ENCODE data around the gene SIGLEC6. TPM values are rescaled to one million over a fixed set of nuclear protein-coding genes. Genes with fewer than 3 reads are reported as not detected.

SIGLEC6 gene
- total RNA-seq, 1 experiment from 2014 or later, result not detected

- Histone ChIP-seq H3K79me2 (ENCODE audit: insufficient read depth, low read length) (no peaks in the 10 kb centered on the region), H3K36me3 (ENCODE audit: control insufficient read depth in 1 of 2, insufficient read depth in 2 of 2, low read length in 2 of 2) (no peaks in the 10 kb centered on the region), H2AFZ (ENCODE audit: low read depth, low read length, poor library complexity, severe bottlenecking) (no peak overlapping the region), H3K4me3 (replicated peaks in 1 of 2; ENCODE audit: low read depth in 1 of 2, low read length in 2 of 2) (no peak overlapping the region), H4K20me1 (ENCODE audit: insufficient read depth) (no peaks in the 10 kb centered on the region), H3K4me1 (ENCODE audit: control insufficient read depth in 1 of 2, insufficient read depth in 2 of 2, low read length in 2 of 2) (no peaks in the 10 kb centered on the region), H3K27ac (ENCODE audit: low read depth, low read length) (no peak overlapping the region), H3K9me2 (ENCODE audit: insufficient read depth) (no peaks in the 10 kb centered on the region), H3K27me3 (ENCODE audit: insufficient read depth, low read length) (peaks cover 39% of the 10 kb centered on the region), H3K9ac (ENCODE audit: low read length) (no peak overlapping the region), H3K9me3 (ENCODE audit: control insufficient read depth in 1 of 2, insufficient read depth in 1 of 2, low read depth in 1 of 2, low read length in 2 of 2) (no peaks in the 10 kb centered on the region), H3K4me2 (ENCODE audit: low read length) (no peak overlapping the region)
- no TSS peak for BruUV-seq (replicated peaks)
- no peak for DNase-seq (ENCODE audit: low read depth, low spot score)
- POLR2A ChIA-PET, result no interaction called here
- no peak for ATAC-seq
- RAD21 ChIA-PET (ENCODE audit: low non-redundant PET in 1 of 2, low total read pairs in 2 of 2, uncharacterized antibody in 2 of 2, unreplicated experiment in 2 of 2), result no interaction called here
- intact Hi-C loops (cut with micrococcal nuclease), result loop anchor here (5.0 kb wide), 1 partner anchor 130 kb away; no protein-coding TSS in a partner anchor
- no peak for TF ChIP-seq SRF (IDR thresholded peaks at IDR 0.05; ENCODE audit: low read depth)
- TF ChIP-seq ZNF274 (IDR thresholded peaks at IDR 0.05; ENCODE audit: low read depth, low read length), result no peak
- no peak for TF ChIP-seq MAX (IDR thresholded peaks at IDR 0.05)
- TF ChIP-seq, protein P1, sequence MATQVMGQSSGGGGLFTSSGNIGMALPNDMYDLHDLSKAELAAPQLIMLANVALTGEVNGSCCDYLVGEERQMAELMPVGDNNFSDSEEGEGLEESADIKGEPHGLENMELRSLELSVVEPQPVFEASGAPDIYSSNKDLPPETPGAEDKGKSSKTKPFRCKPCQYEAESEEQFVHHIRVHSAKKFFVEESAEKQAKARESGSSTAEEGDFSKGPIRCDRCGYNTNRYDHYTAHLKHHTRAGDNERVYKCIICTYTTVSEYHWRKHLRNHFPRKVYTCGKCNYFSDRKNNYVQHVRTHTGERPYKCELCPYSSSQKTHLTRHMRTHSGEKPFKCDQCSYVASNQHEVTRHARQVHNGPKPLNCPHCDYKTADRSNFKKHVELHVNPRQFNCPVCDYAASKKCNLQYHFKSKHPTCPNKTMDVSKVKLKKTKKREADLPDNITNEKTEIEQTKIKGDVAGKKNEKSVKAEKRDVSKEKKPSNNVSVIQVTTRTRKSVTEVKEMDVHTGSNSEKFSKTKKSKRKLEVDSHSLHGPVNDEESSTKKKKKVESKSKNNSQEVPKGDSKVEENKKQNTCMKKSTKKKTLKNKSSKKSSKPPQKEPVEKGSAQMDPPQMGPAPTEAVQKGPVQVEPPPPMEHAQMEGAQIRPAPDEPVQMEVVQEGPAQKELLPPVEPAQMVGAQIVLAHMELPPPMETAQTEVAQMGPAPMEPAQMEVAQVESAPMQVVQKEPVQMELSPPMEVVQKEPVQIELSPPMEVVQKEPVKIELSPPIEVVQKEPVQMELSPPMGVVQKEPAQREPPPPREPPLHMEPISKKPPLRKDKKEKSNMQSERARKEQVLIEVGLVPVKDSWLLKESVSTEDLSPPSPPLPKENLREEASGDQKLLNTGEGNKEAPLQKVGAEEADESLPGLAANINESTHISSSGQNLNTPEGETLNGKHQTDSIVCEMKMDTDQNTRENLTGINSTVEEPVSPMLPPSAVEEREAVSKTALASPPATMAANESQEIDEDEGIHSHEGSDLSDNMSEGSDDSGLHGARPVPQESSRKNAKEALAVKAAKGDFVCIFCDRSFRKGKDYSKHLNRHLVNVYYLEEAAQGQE (IDR thresholded peaks at IDR 0.05; ENCODE audit: low read depth), result no peak
- no peak for TF ChIP-seq FOSL1 (IDR thresholded peaks at IDR 0.05; ENCODE audit: low read depth)
- TF ChIP-seq POLR2AphosphoS5 (IDR thresholded peaks at IDR 0.05; ENCODE audit: low read depth, low read length), result no peak
- no peak for TF ChIP-seq JUND (IDR thresholded peaks at IDR 0.05)
- no peak for TF ChIP-seq CEBPB (IDR thresholded peaks at IDR 0.05; ENCODE audit: low read depth)
- TF ChIP-seq ZFX (IDR thresholded peaks at IDR 0.05), result no peak
- TF ChIP-seq ELF1 (IDR thresholded peaks at IDR 0.05; ENCODE audit: borderline replicate concordance, low read depth), result no peak
- no peak for TF ChIP-seq CBX3 (IDR thresholded peaks at IDR 0.05; ENCODE audit: low read depth)
- no peak for TF ChIP-seq YY1 (IDR thresholded peaks at IDR 0.05; ENCODE audit: extremely low read depth, insufficient replicate concordance, low read depth, low read length)
- TF ChIP-seq EZH2 (IDR thresholded peaks at IDR 0.05), result no peak
- no peak for TF ChIP-seq RAD21 (IDR thresholded peaks at IDR 0.05; ENCODE audit: low read depth)
- no peak for TF ChIP-seq CTCF (IDR thresholded peaks at IDR 0.05 in 2 of 3, conservative IDR thresholded peaks at IDR 0.05 in 1 of 3; ENCODE audit: borderline replicate concordance in 1 of 3, insufficient read depth in 1 of 3, low read depth in 2 of 3, low read length in 2 of 3)
- TF ChIP-seq, protein P2, sequence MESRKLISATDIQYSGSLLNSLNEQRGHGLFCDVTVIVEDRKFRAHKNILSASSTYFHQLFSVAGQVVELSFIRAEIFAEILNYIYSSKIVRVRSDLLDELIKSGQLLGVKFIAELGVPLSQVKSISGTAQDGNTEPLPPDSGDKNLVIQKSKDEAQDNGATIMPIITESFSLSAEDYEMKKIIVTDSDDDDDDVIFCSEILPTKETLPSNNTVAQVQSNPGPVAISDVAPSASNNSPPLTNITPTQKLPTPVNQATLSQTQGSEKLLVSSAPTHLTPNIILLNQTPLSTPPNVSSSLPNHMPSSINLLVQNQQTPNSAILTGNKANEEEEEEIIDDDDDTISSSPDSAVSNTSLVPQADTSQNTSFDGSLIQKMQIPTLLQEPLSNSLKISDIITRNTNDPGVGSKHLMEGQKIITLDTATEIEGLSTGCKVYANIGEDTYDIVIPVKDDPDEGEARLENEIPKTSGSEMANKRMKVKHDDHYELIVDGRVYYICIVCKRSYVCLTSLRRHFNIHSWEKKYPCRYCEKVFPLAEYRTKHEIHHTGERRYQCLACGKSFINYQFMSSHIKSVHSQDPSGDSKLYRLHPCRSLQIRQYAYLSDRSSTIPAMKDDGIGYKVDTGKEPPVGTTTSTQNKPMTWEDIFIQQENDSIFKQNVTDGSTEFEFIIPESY (IDR thresholded peaks at IDR 0.05; ENCODE audit: extremely low read depth, insufficient replicate concordance, low read length), result no peak
- CTCF ChIA-PET, result no interaction called here
These were observed 20.4 kb upstream of the SIGLEC6 start for GRCh38 chr19:51551673-51552432.

Data from HCT116 (cell line).